GM23338 (cell line): ENCODE measurements around the gene PSEN2. TPM values are rescaled to one million over a fixed set of nuclear protein-coding genes. Genes with fewer than 3 reads are reported as not detected.

Experiments used
- ATAC-seq: fragments of 200-7000 bp; cut with Tn5 transposase; 3 replicates; pipeline ENCODE4 v1.9.1; 2020
- DNase-seq: peaks from one replicate; pipeline ENCODE4 v3.0.0-alpha.2; 2015; ENCODE audit warnings: low spot score
- H2AFZ ChIP-seq: fragments of 200-600 bp; sonication (generic); 2 replicates; pipeline ENCODE4 v1.8.0; 2016; ENCODE audit warnings: antibody characterized with exemption, mild to moderate bottlenecking, moderate library complexity
- H3F3A ChIP-seq: fragments of 200-600 bp; sonication (generic); replicated peaks from 2 replicates; pipeline ENCODE4 v1.8.0; 2017; ENCODE audit warnings: antibody characterized with exemption, mixed run types, low read depth
- H3K27ac ChIP-seq: fragments of 200-600 bp; sonication (generic); 2 replicates; pipeline ENCODE4 v1.6.1; 2016; ENCODE audit warnings: low read depth
- H3K27me3 ChIP-seq: fragments of 200-600 bp; sonication (generic); 2 replicates; pipeline ENCODE4 v1.8.0; 2016; ENCODE audit warnings: mild to moderate bottlenecking, mixed run types, moderate library complexity; ENCODE audit not compliant: insufficient read depth
- H3K36me3 ChIP-seq: fragments of 200-600 bp; sonication (generic); 2 replicates; pipeline ENCODE4 v1.8.0; 2016; ENCODE audit warnings: mild to moderate bottlenecking; ENCODE audit not compliant: insufficient read depth
- H3K4me1 ChIP-seq: fragments of 200-600 bp; sonication (generic); 2 replicates; pipeline ENCODE4 v1.8.0; 2016; ENCODE audit warnings: mild to moderate bottlenecking, moderate library complexity; ENCODE audit not compliant: insufficient read depth
- H3K4me2 ChIP-seq: fragments of 200-600 bp; sonication (generic); 2 replicates; pipeline ENCODE4 v1.7.1; 2017; ENCODE audit warnings: mixed run types
- H3K4me3 ChIP-seq: fragments of 200-600 bp; sonication (generic); 2 replicates; pipeline ENCODE4 v1.6.1; 2016; ENCODE audit warnings: mixed run types
- H3K79me2 ChIP-seq: fragments of 200-600 bp; sonication (generic); replicated peaks from 2 replicates; pipeline ENCODE4 v1.8.0; 2017; ENCODE audit warnings: mild to moderate bottlenecking; ENCODE audit not compliant: insufficient read depth
- H3K9me2 ChIP-seq: fragments of 200-600 bp; sonication (generic); 2 replicates; pipeline ENCODE4 v1.8.0; 2017; ENCODE audit not compliant: insufficient read depth
- H4K20me1 ChIP-seq: fragments of 200-600 bp; sonication (generic); replicated peaks from 2 replicates; pipeline ENCODE4 v1.8.0; 2017; ENCODE audit warnings: mild to moderate bottlenecking; ENCODE audit not compliant: insufficient read depth
- H3K27ac Mint-ChIP-seq: 2 replicates; pipeline ENCODE4 v1.8.0; 2020; ENCODE audit warnings: inconsistent platforms, mild to moderate bottlenecking, moderate library complexity, mixed read lengths
- H3K27me3 Mint-ChIP-seq: 3 replicates; pipeline ENCODE4 v1.8.0; 2022; ENCODE audit warnings: low read depth, mild to moderate bottlenecking, moderate library complexity, mixed read lengths, inconsistent platforms; ENCODE audit not compliant: insufficient read depth, poor library complexity
- H3K36me3 Mint-ChIP-seq: 3 replicates; pipeline ENCODE4 v1.8.0; 2021; ENCODE audit warnings: low read depth, mild to moderate bottlenecking, inconsistent platforms, moderate library complexity, mixed read lengths
- H3K4me1 Mint-ChIP-seq: 3 replicates; pipeline ENCODE4 v1.8.0; 2020; ENCODE audit warnings: mild to moderate bottlenecking, inconsistent platforms, mixed read lengths
- H3K4me3 Mint-ChIP-seq: 3 replicates; pipeline ENCODE4 v1.8.0; 2021; ENCODE audit warnings: moderate library complexity, mild to moderate bottlenecking, inconsistent platforms, mixed read lengths
- H3K9me3 Mint-ChIP-seq: 3 replicates; pipeline ENCODE4 v1.8.0; 2020; ENCODE audit warnings: moderate library complexity, mild to moderate bottlenecking, inconsistent platforms, mixed read lengths
- CREB1 ChIP-seq: fragments of 250-450 bp; sonication (Bioruptor Pico); IDR thresholded peaks from 2 replicates; pipeline ENCODE4 v1.5.0; 2020; ENCODE audit warnings: low read depth, mild to moderate bottlenecking, moderate library complexity
- ETS1 ChIP-seq: IDR thresholded peaks from 2 replicates; pipeline ENCODE4 v1.6.1; 2016; ENCODE audit warnings: antibody characterized with exemption
- EZH2 ChIP-seq: fragments of 200-600 bp; sonication (generic); IDR thresholded peaks from one replicate; pipeline ENCODE4 v1.8.0; 2017; ENCODE audit warnings: antibody characterized with exemption, mild to moderate bottlenecking, low read depth; ENCODE audit not compliant: unreplicated experiment
- EZH2phosphoT487 ChIP-seq: fragments of 200-600 bp; sonication (generic); IDR thresholded peaks from one replicate; pipeline ENCODE4 v1.8.1; 2018; ENCODE audit warnings: antibody characterized with exemption; ENCODE audit not compliant: unreplicated experiment
- JUNB ChIP-seq: IDR thresholded peaks from one replicate; pipeline ENCODE4 v1.6.1; 2016; ENCODE audit warnings: antibody characterized with exemption; ENCODE audit not compliant: unreplicated experiment
- NANOG ChIP-seq: IDR thresholded peaks from 2 replicates; pipeline ENCODE4 v1.6.1; 2016; ENCODE audit warnings: antibody characterized with exemption, borderline replicate concordance
- POLR2AphosphoS5 ChIP-seq: IDR thresholded peaks from 2 replicates; pipeline ENCODE4 v1.6.1; 2016; ENCODE audit warnings: antibody characterized with exemption, low read depth
- STAT1 ChIP-seq: IDR thresholded peaks from one replicate; pipeline ENCODE4 v1.6.1; 2016; ENCODE audit warnings: antibody characterized with exemption; ENCODE audit not compliant: unreplicated experiment
- ZNF114 ChIP-seq: fragments of 250-450 bp; sonication (Bioruptor Pico); IDR thresholded peaks from 2 replicates; pipeline ENCODE4 v1.5.0; 2020; ENCODE audit warnings: mild to moderate bottlenecking, moderate library complexity
- polyA plus RNA-seq: library from polyadenylated mRNA; unstranded; fragments of >200 nt; fragmentation: Nextera tagmentation; extraction: Ambion mirVana; gene quantifications from 2 replicates; pipeline ENCODE4 v1.2.1, GENCODE V29; 2016
- total RNA-seq: library from RNA; depleted of rRNA; stranded (reverse); fragments of >200 nt; shearing (Covaris generic); gene quantifications from 2 replicates; pipeline ENCODE4 v1.2.3, GENCODE V29; 2014
- TF ChIP-seq, protein P1 (sequence below), 2 experiments: fragments of 200-600 bp in 1 of 2; sonication (generic) in 1 of 2; conservative IDR thresholded peaks; 2 replicates each; pipeline versions ENCODE4 v1.5.1 to v1.6.1; 2016 to 2017; ENCODE audit warnings: antibody characterized with exemption in 2 of 2, low read depth in 2 of 2, mild to moderate bottlenecking in 2 of 2, moderate library complexity in 1 of 2
- TF ChIP-seq, protein P2 (sequence below): IDR thresholded peaks from one replicate; pipeline ENCODE4 v1.6.1; 2018; ENCODE audit warnings: antibody characterized with exemption; ENCODE audit not compliant: unreplicated experiment
- TF ChIP-seq, protein P3 (sequence below): fragments of 250-450 bp; sonication (Bioruptor Pico); IDR thresholded peaks from 2 replicates; pipeline ENCODE4 v1.5.0; 2020; ENCODE audit warnings: mild to moderate bottlenecking, moderate library complexity

PSEN2 gene
- total and polyA plus RNA-seq, 2 experiments from 2014 or later = 10.0 to 22.1 TPM

DNA sequence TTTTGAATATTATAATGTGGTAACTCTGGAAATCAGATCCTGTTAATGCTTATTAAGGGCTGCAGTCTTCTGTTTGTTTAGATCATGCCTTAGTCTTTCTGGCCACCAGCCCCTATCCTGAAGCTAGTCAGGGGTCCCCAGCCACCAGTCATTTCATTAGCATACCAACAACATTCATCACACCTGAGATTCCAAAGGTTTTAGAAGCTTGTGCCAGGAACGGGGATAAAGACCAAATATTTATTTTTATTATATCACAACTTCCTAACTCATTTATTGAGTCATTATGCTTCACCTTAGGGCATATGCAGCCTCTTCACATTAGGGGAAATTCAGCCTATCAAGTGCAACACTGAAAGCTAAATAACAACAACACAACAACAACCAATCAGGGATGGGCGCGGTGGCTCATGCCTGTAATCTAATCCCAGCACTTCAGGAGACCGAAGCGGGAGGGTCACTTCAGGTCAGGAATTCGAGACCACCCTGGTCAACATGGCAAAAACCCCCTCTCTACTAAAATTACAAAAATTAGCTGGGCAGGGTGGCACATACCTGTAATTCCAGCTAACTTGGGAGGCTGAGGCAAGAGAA lies 2.9 kb upstream of the PSEN2 start:
- Histone ChIP-seq H3K4me1 (peaks cover 37% of the 10 kb centered on the region), H3K27ac (no peak overlapping the region), H3K36me3 (no peaks in the 10 kb centered on the region), H3K4me3 (no peak overlapping the region), H3K79me2 (no peaks in the 10 kb centered on the region), H4K20me1 (no peaks in the 10 kb centered on the region), H3K9me2 (peaks cover 9% of the 10 kb centered on the region; the same call in 1 of the 2 replicates), H2AFZ (no peak overlapping the region), H3F3A (0 out of 2 replicates have a peak, but pooled peaks cover 6% of the 10 kb centered on the region), H3K4me2 (0 out of 2 replicates have a peak overlapping the region, but pooled peaks have one; percentile 36), H3K27me3 (peaks cover 23% of the 10 kb centered on the region)
- peaks cover 15% of the 10 kb centered on the region for H3K27me3 Mint-ChIP-seq
- no peak overlapping the region for H3K4me3 Mint-ChIP-seq
- ATAC-seq (no peak), DNase-seq (peak; percentile 37)
- TF ChIP-seq, protein P1, sequence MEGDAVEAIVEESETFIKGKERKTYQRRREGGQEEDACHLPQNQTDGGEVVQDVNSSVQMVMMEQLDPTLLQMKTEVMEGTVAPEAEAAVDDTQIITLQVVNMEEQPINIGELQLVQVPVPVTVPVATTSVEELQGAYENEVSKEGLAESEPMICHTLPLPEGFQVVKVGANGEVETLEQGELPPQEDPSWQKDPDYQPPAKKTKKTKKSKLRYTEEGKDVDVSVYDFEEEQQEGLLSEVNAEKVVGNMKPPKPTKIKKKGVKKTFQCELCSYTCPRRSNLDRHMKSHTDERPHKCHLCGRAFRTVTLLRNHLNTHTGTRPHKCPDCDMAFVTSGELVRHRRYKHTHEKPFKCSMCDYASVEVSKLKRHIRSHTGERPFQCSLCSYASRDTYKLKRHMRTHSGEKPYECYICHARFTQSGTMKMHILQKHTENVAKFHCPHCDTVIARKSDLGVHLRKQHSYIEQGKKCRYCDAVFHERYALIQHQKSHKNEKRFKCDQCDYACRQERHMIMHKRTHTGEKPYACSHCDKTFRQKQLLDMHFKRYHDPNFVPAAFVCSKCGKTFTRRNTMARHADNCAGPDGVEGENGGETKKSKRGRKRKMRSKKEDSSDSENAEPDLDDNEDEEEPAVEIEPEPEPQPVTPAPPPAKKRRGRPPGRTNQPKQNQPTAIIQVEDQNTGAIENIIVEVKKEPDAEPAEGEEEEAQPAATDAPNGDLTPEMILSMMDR (conservative IDR thresholded peaks at IDR 0.05; ENCODE audit: low read depth in 2 of 2) = no peak
- TF ChIP-seq EZH2 (no peak), ETS1 (no peak), STAT1 (no peak), EZH2phosphoT487 (no peak), JUNB (no peak), CREB1 (CRISPR knock-in tag) (no peak), POLR2AphosphoS5 (no peak), ZNF114 (CRISPR knock-in tag) (no peak), NANOG (no peak)
- TF ChIP-seq, protein P2, sequence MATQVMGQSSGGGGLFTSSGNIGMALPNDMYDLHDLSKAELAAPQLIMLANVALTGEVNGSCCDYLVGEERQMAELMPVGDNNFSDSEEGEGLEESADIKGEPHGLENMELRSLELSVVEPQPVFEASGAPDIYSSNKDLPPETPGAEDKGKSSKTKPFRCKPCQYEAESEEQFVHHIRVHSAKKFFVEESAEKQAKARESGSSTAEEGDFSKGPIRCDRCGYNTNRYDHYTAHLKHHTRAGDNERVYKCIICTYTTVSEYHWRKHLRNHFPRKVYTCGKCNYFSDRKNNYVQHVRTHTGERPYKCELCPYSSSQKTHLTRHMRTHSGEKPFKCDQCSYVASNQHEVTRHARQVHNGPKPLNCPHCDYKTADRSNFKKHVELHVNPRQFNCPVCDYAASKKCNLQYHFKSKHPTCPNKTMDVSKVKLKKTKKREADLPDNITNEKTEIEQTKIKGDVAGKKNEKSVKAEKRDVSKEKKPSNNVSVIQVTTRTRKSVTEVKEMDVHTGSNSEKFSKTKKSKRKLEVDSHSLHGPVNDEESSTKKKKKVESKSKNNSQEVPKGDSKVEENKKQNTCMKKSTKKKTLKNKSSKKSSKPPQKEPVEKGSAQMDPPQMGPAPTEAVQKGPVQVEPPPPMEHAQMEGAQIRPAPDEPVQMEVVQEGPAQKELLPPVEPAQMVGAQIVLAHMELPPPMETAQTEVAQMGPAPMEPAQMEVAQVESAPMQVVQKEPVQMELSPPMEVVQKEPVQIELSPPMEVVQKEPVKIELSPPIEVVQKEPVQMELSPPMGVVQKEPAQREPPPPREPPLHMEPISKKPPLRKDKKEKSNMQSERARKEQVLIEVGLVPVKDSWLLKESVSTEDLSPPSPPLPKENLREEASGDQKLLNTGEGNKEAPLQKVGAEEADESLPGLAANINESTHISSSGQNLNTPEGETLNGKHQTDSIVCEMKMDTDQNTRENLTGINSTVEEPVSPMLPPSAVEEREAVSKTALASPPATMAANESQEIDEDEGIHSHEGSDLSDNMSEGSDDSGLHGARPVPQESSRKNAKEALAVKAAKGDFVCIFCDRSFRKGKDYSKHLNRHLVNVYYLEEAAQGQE = no peak
- TF ChIP-seq, protein P3, sequence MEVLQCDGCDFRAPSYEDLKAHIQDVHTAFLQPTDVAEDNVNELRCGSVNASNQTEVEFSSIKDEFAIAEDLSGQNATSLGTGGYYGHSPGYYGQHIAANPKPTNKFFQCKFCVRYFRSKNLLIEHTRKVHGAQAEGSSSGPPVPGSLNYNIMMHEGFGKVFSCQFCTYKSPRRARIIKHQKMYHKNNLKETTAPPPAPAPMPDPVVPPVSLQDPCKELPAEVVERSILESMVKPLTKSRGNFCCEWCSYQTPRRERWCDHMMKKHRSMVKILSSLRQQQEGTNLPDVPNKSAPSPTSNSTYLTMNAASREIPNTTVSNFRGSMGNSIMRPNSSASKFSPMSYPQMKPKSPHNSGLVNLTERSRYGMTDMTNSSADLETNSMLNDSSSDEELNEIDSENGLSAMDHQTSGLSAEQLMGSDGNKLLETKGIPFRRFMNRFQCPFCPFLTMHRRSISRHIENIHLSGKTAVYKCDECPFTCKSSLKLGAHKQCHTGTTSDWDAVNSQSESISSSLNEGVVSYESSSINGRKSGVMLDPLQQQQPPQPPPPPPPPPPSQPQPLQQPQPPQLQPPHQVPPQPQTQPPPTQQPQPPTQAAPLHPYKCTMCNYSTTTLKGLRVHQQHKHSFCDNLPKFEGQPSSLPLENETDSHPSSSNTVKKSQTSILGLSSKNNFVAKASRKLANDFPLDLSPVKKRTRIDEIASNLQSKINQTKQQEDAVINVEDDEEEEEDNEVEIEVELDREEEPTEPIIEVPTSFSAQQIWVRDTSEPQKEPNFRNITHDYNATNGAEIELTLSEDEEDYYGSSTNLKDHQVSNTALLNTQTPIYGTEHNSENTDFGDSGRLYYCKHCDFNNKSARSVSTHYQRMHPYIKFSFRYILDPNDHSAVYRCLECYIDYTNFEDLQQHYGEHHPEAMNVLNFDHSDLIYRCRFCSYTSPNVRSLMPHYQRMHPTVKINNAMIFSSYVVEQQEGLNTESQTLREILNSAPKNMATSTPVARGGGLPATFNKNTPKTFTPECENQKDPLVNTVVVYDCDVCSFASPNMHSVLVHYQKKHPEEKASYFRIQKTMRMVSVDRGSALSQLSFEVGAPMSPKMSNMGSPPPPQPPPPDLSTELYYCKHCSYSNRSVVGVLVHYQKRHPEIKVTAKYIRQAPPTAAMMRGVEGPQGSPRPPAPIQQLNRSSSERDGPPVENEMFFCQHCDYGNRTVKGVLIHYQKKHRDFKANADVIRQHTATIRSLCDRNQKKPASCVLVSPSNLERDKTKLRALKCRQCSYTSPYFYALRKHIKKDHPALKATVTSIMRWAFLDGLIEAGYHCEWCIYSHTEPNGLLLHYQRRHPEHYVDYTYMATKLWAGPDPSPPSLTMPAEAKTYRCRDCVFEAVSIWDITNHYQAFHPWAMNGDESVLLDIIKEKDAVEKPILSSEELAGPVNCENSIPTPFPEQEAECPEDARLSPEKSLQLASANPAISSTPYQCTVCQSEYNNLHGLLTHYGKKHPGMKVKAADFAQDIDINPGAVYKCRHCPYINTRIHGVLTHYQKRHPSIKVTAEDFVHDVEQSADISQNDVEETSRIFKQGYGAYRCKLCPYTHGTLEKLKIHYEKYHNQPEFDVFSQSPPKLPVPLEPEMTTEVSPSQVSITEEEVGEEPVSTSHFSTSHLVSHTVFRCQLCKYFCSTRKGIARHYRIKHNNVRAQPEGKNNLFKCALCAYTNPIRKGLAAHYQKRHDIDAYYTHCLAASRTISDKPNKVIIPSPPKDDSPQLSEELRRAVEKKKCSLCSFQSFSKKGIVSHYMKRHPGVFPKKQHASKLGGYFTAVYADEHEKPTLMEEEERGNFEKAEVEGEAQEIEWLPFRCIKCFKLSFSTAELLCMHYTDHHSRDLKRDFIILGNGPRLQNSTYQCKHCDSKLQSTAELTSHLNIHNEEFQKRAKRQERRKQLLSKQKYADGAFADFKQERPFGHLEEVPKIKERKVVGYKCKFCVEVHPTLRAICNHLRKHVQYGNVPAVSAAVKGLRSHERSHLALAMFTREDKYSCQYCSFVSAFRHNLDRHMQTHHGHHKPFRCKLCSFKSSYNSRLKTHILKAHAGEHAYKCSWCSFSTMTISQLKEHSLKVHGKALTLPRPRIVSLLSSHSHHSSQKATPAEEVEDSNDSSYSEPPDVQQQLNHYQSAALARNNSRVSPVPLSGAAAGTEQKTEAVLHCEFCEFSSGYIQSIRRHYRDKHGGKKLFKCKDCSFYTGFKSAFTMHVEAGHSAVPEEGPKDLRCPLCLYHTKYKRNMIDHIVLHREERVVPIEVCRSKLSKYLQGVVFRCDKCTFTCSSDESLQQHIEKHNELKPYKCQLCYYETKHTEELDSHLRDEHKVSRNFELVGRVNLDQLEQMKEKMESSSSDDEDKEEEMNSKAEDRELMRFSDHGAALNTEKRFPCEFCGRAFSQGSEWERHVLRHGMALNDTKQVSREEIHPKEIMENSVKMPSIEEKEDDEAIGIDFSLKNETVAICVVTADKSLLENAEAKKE (CRISPR knock-in tag) = no peak
- H3K9me3 Mint-ChIP-seq = no peaks in the 10 kb centered on the region
- no peak overlapping the region for H3K27ac Mint-ChIP-seq
- H3K36me3 Mint-ChIP-seq = no peaks in the 10 kb centered on the region; the same call in 2 of the 3 replicates
- H3K4me1 Mint-ChIP-seq = peaks cover 37% of the 10 kb centered on the region
